ENCODE measurements around the gene TRIM2. TPM values are rescaled to one million over a fixed set of nuclear protein-coding genes. Genes with fewer than 3 reads are reported as not detected.
A peak's percentile ranks its signal among the peaks of the same experiment; 100 is the strongest.
"Not testable (repeated sequence)": the region's sequence is repeated elsewhere in the genome, so short reads cannot be mapped to it uniquely, and the experiment has no call there.

TRIM2 gene
- 9.9 and 21.2 TPM in 2 replicates for total RNA-seq

DNA sequence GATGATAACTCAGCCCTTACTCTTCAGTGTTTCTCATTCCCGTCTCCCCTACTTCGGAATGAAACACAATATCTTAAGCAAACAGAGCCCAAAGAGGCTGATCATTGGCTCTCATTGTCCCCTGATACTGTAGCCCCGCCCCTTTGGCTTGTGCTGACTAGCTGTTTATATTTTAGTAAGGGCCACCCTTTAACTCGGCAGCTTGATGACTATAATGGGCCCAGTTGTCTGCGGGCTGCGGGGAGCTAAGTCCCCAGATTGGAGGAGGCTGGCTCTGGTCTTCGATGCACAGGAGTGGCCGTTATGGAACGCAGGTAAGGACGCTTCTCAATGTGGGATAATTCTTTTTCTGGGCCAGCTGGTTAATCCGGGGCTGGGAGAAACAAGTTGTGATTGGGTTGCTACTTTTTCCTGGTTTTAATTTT is at the start of gene TRIM2:
TSS of gene TRIM2 (plus strand) at position 197 of the 425 bp plus-strand sequence. CDS start at position 285, 88 bp downstream.
- peak; percentile 10 for DNase-seq (ENCODE audit: extremely low read depth, low read depth, low spot score)

GRCh38 chr4:153155686-153156085 is 48.6 kb upstream of the TRIM2 start:
- no peak for DNase-seq (ENCODE audit: extremely low read depth, low read depth, low spot score)

GRCh38 chr4:153156263-153156662 is 48.0 kb upstream of the TRIM2 start:
- no peak for DNase-seq (ENCODE audit: extremely low read depth, low read depth, low spot score)

DNA sequence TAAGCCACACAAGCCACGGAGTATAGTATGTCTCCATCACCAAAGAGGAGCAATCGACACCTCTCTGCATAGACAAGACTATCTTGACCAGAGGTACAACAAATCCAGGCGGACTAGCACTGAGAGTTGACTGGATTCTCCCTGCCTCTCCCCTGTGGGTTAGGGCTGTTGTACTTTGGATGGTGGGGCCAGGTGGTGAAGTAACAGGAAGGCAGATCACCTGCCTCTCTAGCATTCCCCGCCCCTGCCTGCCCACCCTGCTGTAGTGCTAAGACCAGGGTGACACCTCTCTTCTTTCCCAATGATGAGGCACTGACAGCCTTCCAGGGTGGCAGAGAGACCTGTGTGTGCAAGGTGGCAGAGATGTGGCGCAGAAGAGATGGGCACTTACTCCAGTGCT is 47.5 kb upstream of the TRIM2 start:
- DNase-seq (ENCODE audit: extremely low read depth, low read depth, low spot score): no peak

- DNase-seq (ENCODE audit: extremely low read depth, low read depth, low spot score): no peak
Measured at GRCh38 chr4:153159016-153159415, 45.2 kb upstream of the TRIM2 start.

GRCh38 chr4:153159728-153160221 is 44.5 kb upstream of the TRIM2 start:
- peak; percentile 63 for DNase-seq (ENCODE audit: extremely low read depth, low read depth, low spot score)

GRCh38 chr4:153160821-153161220 is 43.4 kb upstream of the TRIM2 start:
- DNase-seq (ENCODE audit: extremely low read depth, low read depth, low spot score): no peak

DNA sequence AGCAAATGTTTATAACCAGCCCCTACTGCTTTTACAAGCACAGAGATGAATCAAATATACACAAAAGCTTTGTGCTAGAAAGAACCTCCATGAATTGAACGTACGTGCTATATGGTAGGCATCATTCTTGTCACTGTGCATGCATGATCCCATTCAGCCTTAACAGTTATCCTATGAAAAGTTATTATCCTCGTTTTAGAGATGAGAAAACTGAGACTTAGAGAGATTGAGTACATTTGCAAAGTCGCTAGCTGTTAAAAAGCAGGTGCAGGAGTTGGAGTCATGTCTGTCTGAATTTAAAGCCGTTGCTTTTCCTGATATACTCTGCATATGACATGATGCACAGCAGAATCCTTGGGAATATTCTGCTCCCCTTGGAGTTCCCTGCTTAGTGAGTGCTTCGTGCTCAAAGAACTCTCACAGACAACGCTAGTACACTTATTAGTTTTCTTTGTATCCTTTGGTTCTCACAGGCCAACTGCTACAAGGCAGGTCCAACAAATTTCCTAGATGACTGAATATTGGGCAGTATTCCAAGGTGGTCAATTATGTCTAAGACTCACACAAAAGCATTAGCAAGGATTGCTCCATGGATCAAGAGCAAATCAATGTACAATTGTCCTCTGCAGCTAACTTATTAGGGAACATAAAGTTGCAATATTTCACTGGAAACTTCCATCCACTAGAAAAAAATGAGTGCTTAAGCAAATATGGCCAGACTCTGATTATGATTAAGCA is 42.8 kb upstream of the TRIM2 start:
- DNase-seq (ENCODE audit: extremely low read depth, low read depth, low spot score): no peak

DNA sequence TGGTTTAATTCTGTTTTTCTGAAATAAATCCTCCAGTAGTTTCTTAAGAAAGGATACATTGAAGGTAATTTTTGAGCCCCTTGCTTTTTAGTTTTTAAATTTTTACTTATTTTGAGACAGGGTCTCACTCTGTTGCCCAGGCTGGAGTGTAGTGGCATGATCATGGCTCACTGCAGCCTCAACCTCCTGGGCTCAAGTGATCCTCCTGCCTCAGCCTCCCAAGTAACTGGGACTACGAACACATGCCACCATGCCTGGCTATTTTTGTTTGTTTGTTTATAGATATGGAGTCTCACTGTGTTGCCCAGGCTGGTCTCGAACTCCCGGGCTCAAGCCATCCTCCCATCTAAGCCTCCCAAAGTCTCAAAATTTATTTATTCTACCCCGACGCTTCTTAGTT is 39.0 kb upstream of the TRIM2 start:
- DNase-seq (ENCODE audit: extremely low read depth, low read depth, low spot score): not testable (repeated sequence)

DNA sequence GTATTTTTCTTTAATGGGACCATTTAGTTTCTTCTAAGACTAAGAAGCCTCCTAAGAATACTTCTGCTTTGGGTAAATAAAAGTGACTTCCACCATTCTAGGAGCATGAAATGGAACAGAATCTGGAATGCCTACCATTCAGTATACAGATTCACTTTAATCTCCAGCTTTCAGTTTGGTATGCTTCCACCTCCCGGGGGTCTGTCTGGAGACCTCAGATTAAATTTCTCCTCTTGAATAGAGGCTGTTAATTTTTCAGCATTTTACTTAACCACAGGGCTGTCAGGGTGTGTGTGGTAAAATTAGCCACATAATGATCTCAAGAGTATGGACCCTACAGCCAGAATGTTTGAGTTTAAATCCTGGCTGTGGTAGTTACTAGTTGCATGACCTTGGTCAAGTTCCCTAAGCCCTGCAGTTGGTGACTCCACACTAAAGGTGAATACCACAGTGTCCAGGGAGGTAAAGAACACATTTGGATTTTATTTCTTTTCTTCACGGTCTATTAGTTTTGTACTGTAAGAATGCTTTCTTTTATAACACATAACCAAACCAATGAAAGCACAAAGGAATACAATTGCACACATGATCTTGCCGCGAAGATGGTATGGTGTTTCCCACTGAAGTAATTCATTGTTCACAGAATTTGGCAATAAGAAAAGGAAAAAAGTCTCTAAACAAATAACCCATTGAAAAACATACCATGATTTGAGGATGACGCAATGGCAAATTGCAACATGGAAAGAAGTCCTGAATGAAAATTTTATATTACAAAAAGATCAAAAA is 37.3 kb upstream of the TRIM2 start:
- DNase-seq (ENCODE audit: extremely low read depth, low read depth, low spot score): no peak

- no peak for DNase-seq (ENCODE audit: extremely low read depth, low read depth, low spot score)
Measured at GRCh38 chr4:153169776-153170175, 34.5 kb upstream of the TRIM2 start.

DNA sequence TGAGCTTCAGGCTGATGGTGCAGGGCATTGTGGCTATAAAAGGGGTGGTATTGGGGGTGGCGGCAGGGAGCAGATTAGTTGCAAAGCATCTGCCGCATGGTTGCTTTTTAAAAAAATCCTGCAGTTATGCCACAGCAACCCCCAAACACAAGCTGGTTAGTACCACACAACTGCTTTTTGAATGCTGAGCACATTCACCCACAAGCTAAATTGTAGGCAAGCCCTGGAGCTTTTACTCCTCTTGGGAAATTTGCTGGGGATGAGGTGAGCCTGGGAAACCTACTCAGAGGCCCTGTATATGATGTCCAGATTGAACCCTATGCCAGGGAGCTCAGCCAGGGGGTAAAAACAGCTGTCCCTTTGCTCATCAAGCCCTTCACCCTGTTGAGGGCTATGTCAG is 33.8 kb upstream of the TRIM2 start:
- DNase-seq (ENCODE audit: extremely low read depth, low read depth, low spot score): no peak

GRCh38 chr4:153174821-153175567 is 29.2 kb upstream of the TRIM2 start:
- DNase-seq (ENCODE audit: extremely low read depth, low read depth, low spot score): no peak

GRCh38 chr4:153176938-153177337 is 27.3 kb upstream of the TRIM2 start:
- no peak for DNase-seq (ENCODE audit: extremely low read depth, low read depth, low spot score)

DNA sequence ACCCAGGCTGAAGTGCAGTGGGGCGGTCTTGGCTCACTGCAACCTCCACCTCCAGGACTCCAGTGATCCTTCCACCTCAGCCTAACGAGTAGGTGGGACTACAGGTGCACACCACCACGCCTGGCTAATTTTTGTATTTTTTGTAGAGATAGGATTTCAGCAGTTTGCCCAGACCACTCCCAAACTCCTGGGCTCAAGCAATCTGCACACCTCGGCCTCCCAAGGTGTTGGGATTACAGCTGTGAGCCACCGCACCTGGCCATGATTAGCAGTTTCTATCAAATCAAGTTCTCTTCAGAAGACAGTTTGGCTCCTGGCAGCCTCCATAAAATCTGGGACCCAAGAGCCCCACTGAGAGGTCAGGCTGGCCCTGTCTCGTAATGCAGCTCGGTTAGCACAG is 26.4 kb upstream of the TRIM2 start:
- no peak for DNase-seq (ENCODE audit: extremely low read depth, low read depth, low spot score)

DNA sequence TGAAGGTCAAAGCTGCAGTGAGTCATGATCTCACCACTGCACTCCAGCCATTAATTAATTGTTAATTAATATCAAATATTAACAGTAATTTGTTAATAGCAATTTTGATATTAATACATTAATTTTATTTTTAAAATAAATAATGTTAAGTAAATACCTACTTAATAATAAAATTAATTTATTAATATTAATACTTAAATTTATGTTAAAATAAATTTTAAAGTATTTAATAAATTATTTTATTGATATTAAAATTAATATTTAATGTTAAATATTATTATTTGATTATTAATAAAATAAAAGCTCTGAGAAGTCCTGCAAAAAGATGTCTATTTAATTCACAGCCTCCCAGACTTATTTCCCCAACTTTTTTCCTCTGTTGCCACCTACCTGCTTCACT is 25.1 kb upstream of the TRIM2 start:
- no peak for DNase-seq (ENCODE audit: extremely low read depth, low read depth, low spot score)

- no peak for DNase-seq (ENCODE audit: extremely low read depth, low read depth, low spot score)
Measured at GRCh38 chr4:153181293-153181692, 22.9 kb upstream of the TRIM2 start.

DNA sequence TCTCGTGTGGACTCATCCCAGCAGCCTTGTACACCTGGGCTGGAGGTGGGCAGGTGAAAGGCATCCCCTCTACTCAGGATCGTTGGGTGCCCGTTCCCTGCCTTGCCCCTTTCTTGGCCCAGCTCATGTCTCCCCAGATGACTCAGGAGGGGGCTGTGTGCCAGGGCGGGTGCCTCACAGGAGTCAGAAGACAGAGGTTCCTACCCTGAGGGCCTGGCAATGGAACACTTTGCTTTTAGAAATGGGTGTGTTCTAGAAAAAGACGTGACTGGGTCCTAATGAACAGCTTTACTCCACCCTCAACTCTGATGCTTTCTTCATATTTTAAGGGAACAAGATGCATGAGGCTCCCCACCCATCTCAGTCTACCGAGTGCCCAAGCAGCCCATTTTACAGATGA is 22.5 kb upstream of the TRIM2 start:
- DNase-seq (ENCODE audit: extremely low read depth, low read depth, low spot score): no peak

DNA sequence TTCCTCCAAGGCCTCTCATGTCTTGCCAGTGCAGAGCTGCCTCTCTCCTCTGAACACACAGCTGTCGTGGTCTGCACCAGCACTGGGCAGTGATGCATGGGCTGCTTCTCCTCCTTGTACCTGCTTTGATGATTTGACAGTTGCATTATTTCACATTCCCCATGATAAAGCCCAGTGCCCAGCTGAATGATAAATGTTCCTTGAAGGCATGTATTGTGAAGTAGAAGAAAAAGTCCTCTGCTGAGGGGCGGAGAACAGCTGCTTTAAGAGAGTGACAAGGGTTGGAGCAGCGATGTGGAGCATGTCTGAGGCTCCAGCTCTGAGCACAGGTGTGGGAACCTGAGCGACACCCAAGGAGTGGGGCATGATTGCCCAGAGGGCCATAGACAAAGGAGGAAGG is 21.1 kb upstream of the TRIM2 start:
- no peak for DNase-seq (ENCODE audit: extremely low read depth, low read depth, low spot score)

DNA sequence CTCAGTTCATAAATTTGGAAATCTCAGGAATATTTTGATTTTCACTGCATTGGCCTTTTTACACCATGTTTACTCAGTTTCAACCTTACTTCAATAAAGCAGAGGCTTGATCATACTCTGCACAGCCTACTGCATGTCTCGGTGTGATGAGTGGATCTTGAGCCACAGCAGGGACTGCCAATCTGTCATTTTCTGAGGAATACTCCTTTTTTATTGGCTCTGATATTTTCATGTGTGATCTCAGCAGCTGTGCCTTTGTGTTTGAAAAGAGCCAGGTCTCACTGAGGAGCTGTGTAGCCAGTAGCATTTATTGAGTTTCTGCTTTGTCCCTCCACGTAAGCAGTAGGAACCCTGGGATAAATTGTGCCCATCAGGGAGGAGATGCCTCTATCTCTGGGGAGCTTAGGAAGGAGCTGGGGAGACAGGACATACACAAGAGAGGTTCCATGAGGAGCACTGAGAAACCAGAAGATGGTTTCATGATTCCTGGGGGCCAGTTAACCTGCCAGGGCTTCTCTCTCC is 18.9 kb upstream of the TRIM2 start:
- DNase-seq (ENCODE audit: extremely low read depth, low read depth, low spot score): no peak
